Thoracic aorta (tissue), 2 donors: ENCODE data around the gene METTL23. TPM values are rescaled to one million over a fixed set of nuclear protein-coding genes. Genes with fewer than 3 reads are reported as not detected.

Experiments used
- ATAC-seq: fragments of 150-250 bp; one replicate; pipeline ENCODE4 v1.8.0; 2017; ENCODE audit warnings: low read depth; ENCODE audit not compliant: insufficient number of reproducible peaks, low FRiP score
- DNase-seq: peaks from one replicate; pipeline ENCODE4 v3.0.0-alpha.2; 2020; ENCODE audit warnings: low spot score
- H3K27ac ChIP-seq, 2 donors: fragments of 200-600 bp; sonication (generic); 1 replicate in 1 of 2; 2 replicates in 1 of 2; pipeline ENCODE4 v1.5.1; 2016; ENCODE audit warnings: mild to moderate bottlenecking in 2 of 2, moderate library complexity in 2 of 2
- H3K27me3 ChIP-seq: fragments of 200-600 bp; sonication (generic); replicated peaks from 2 replicates; pipeline ENCODE4 v1.6.0; 2016; ENCODE audit warnings: mild to moderate bottlenecking; ENCODE audit not compliant: insufficient read depth
- H3K36me3 ChIP-seq: fragments of 200-600 bp; sonication (generic); one replicate; pipeline ENCODE4 v1.5.1; 2016
- H3K4me1 ChIP-seq, 2 donors: fragments of 200-600 bp; sonication (generic); 1 replicate in 1 of 2; 2 replicates in 1 of 2; pipeline versions ENCODE4 v1.5.1 to v1.6.0; 2016; ENCODE audit warnings: low read depth in 2 of 2, mild to moderate bottlenecking in 1 of 2; ENCODE audit not compliant: control insufficient read depth in 1 of 2
- H3K4me3 ChIP-seq: fragments of 200-600 bp; sonication (generic); 2 replicates; pipeline ENCODE4 v1.5.1; 2016; ENCODE audit warnings: mild to moderate bottlenecking
- H3K9me3 ChIP-seq: fragments of 200-600 bp; sonication (generic); 2 replicates; pipeline ENCODE4 v1.5.1; 2016
- CTCF ChIP-seq: fragments of 200-600 bp; sonication (generic); IDR thresholded peaks from one replicate; pipeline ENCODE4 v1.5.1; 2019; ENCODE audit warnings: antibody characterized with exemption
- total RNA-seq, 2 donors: library from RNA; depleted of rRNA; stranded (reverse); fragments of >200 nt; gene quantifications; one replicate each; pipeline versions ENCODE4 v1.1.0 to v1.2.3, GENCODE V29; 2016

METTL23 gene
- total RNA-seq, 2 donors from 2014 or later, result 12.1 to 42.5 TPM

DNA sequence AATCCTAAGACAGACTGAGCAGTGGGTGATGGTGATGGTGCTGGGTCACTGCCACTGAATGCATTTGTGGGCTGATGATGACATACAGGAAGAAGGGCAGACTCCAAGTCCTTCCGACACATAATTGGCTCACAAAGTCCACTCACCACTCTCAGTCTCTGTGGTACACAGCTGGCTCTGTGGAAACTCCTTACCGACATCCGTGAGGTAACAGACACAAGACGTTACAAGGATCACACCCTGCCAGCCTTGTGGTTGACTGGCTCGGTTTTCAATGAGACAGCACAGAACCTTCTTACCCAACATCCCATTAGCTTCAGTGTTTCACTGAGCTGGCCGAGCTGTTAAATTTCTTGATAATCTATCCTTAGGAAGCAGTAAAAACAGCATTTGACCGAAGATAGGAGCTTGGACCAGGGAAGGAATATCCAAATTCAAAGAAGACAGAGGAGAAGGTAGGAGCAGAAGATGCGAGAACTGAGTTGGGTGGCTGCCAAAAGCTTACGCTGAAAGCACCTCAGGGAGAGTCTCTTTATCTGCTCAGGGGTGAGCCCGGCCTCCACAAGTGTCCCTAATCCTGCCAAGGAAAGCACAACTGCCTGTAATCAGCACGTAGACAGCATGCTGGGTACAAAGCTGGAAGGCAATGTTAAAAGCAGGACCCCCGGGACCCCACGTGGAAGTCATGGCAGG, 10.3 kb upstream of the METTL23 start:
- H3K27ac ChIP-seq, result peak overlapping the region; percentile 50 to 53
- peaks cover 4 to 44% of the 10 kb centered on the region in 2 donors for H3K4me1 ChIP-seq
- H3K4me3 ChIP-seq, result no peak overlapping the region
- no peaks in the 10 kb centered on the region for H3K9me3 ChIP-seq
- H3K36me3 ChIP-seq, result peaks cover 56% of the 10 kb centered on the region
- peak; percentile 58 for ATAC-seq
- H3K27me3 ChIP-seq, result no peaks in the 10 kb centered on the region
- DNase-seq, result no peak
- no peak for TF ChIP-seq CTCF

DNA sequence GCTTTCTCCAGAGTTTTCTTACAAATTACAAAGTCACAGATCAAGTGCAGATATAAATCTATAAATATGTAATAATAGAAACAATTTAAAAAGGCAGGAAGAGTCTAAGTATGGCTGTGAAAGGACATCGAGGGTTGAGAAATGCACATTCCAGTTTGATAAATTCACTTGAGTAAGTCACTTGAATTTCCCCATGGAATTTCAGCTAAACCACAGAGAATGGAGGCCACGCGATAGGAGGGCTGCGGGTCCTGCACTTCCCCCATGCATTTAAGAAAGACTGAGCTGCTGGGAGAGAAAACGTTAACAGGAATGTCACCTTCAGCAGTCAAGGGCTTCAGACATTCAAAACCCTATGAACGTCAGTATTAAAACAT, 9.8 kb upstream of the METTL23 start:
- ATAC-seq, result no peak
- DNase-seq, result no peak
- H3K9me3 ChIP-seq, result no peaks in the 10 kb centered on the region
- H3K27me3 ChIP-seq, result no peaks in the 10 kb centered on the region
- peaks cover 61% of the 10 kb centered on the region for H3K36me3 ChIP-seq
- H3K4me1 ChIP-seq, result peaks cover 0 to 40% of the 10 kb centered on the region in 2 donors
- peak overlapping the region; percentile 50 to 53 for H3K27ac ChIP-seq
- H3K4me3 ChIP-seq, result no peak overlapping the region
- TF ChIP-seq CTCF, result no peak

DNA sequence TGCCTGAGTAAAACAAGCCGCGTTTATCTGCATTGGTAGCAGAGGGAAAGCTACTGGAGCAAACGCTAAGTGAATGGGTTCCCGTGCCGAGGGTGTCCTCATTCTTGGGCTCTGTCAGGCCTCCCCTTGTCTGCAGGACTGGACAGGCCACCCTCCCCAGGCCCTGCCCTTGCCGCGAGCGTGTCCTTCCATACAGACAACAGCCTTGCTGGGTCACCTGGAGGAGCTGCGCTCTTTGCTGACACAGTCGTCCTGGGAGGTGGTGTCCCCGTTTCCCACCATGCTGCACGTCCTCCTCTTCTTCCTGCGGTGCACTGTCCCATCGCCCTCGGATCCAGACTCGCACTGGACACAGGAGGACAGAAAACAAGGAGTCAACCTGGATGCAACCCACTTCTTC, 8.1 kb upstream of the METTL23 start:
- Histone ChIP-seq H3K36me3 (peaks cover 73% of the 10 kb centered on the region), H3K4me3 (no peak overlapping the region), H3K27ac (no peak overlapping the region), H3K27me3 (no peaks in the 10 kb centered on the region), H3K4me1 (peaks cover 3 to 47% of the 10 kb centered on the region in 2 donors), H3K9me3 (no peaks in the 10 kb centered on the region)
- DNase-seq (no peak), ATAC-seq (no peak)
- no peak for TF ChIP-seq CTCF

DNA sequence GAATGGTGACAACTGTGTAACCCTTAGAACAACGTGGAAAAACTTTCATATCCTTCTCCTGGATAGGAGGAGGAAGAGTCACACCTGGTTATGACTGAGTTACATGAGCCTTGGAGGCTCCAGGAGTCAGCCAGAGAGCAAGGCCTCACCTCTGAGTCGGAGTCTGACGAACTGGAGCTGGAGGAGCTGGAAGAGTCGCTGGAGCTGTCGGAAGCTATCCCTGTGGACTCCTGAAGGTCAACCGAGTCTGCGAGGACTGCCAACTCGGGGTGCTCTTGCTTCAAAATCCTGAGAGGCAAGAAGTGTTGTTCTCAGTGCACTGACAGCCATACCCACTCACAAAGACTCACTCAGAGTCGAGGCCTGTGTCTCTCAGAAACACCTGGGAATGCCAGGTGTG, 6.4 kb upstream of the METTL23 start:
- no peak for DNase-seq
- H3K4me1 ChIP-seq, result peaks cover 16 to 53% of the 10 kb centered on the region in 2 donors

DNA sequence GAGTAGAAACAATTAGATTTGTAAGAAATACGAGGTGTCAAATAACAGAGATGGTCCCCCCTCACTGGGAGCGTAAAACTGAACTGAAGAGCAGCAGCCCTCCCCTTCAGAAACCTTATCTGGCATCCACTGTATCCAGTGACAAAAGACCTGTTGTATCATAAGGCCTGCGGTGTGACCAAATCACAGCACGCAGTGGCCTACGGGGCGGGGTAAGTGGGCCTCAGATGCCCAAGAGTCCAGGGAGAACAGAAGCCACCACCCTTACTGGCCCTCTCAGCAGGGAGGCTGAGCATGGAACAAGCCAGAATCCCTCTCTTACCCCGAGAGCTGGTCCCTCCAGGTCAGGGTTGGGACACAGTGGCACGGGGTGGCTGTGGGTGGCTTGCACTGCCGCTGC, 5.7 kb upstream of the METTL23 start:
- Histone ChIP-seq H3K4me3 (no peak overlapping the region), H3K9me3 (no peaks in the 10 kb centered on the region), H3K27ac (no peak overlapping the region), H3K27me3 (no peaks in the 10 kb centered on the region), H3K4me1 (peaks cover 18 to 49% of the 10 kb centered on the region in 2 donors), H3K36me3 (peaks cover 67% of the 10 kb centered on the region)
- ATAC-seq, result no peak
- TF ChIP-seq CTCF, result no peak
- DNase-seq, result no peak

More for the DNA sequence above, 6.4 kb upstream of the METTL23 start:
- H3K4me3 ChIP-seq, result no peak overlapping the region
- ATAC-seq, result no peak
- no peaks in the 10 kb centered on the region for H3K27me3 ChIP-seq
- peaks cover 67% of the 10 kb centered on the region for H3K36me3 ChIP-seq
- TF ChIP-seq CTCF, result no peak
- no peaks in the 10 kb centered on the region for H3K9me3 ChIP-seq
- H3K27ac ChIP-seq, result no peak overlapping the region
